Left renal cortex interstitium (tissue), 4 donors: ENCODE measurements around the gene CSNK1G1. TPM values are rescaled to one million over a fixed set of nuclear protein-coding genes. Genes with fewer than 3 reads are reported as not detected.
A peak's percentile ranks its signal among the peaks of the same experiment; 100 is the strongest.
"Not testable (repeated sequence)": the region's sequence is repeated elsewhere in the genome, so short reads cannot be mapped to it uniquely, and the experiment has no call there.

ENCODE experiments used
- DNase-seq, 4 donors: peaks; one replicate each; pipeline ENCODE4 v3.0.0-alpha.2; 2013; ENCODE audit warnings: low read depth in 4 of 4, low spot score in 2 of 4, missing footprints in 1 of 4
- polyA plus RNA-seq, 4 donors: library from polyadenylated mRNA; unstranded; fragments of 120-200 nt; gene quantifications; one replicate each; pipeline ENCODE4 v1.2.1, GENCODE V29; 2013; ENCODE audit not compliant: insufficient read length in 4 of 4

CSNK1G1 gene
- polyA plus RNA-seq, 4 donors, result 16.6 to 22.6 (median 21.5) TPM

DNA sequence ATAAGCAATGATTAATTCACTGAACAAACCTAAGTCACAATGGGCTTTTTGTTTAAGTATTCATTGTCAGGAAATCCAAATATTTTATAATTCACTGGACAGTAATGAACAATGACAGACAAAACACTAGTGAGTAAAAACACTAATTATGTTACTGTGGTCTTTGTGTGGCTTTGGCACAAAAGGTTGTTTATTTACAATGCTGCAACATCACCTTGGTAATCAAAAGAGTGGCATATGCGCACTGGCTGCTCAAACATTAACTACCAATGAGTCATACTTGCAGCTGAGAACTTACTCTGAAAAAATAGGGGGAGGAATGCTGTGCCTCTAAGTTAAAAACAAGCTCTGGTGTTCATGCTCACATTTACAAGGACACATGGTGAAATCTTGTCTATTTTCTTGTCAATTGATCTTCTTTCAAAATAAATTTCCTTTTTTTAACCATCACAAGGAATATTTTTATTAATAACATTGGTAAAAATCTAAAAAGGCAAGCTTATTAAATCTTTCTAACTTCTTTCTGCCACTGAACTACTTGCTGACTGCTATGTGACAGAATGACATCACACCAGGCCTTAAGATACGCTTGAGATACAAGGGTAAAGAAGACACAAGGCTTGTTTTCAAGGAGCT, 107.9 kb downstream of the CSNK1G1 start:
- peak in 1 of 4 donors; percentile 41 for DNase-seq

GRCh38 chr15:64247535-64247905, 108.5 kb downstream of the CSNK1G1 start:
- no peak for DNase-seq

GRCh38 chr15:64246364-64247189, 109.4 kb downstream of the CSNK1G1 start:
- DNase-seq, result no peak

- no peak for DNase-seq
Observed at GRCh38 chr15:64245405-64245804, 110.6 kb downstream of the CSNK1G1 start.

DNA sequence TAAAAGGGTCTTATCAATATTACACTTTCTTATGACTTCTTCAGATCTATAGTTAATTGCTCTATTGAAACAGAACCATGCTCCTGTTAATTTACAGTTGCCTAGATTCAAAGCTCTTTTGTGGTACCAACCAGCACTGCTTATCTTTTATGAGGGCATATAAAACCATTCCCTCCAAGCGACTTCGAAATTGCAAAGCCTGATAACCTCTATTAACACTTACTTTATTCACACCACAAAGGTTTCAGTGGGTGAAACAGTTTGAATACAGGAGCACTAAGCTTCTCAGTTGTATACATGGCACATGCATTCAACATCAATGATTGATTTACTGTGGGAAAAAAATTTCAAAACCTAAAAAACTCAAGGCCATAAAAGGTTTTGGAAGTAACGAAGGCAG, 118.3 kb downstream of the CSNK1G1 start:
- no peak for DNase-seq

- DNase-seq, result no peak
Observed at GRCh38 chr15:64236156-64236894, 119.6 kb downstream of the CSNK1G1 start.

DNA sequence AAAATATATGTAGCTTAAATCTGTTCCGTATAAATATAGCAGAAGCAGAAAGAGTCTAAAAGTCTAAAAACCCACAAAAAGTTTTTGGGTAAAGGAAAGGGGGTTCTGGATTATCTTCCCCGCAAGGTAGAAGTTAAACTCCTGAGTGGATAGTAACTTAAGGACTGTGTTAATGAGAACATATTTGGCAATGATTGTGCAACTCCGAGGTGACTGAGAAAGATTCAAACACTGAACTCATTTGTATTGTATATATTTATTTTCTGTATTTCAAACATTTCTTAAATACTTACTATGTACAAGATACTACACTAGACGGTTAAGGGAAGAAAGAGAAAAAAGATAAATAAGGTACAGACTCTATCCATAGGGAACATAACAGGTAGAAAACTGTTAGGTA, 120.4 kb downstream of the CSNK1G1 start:
- DNase-seq, result no peak

DNA sequence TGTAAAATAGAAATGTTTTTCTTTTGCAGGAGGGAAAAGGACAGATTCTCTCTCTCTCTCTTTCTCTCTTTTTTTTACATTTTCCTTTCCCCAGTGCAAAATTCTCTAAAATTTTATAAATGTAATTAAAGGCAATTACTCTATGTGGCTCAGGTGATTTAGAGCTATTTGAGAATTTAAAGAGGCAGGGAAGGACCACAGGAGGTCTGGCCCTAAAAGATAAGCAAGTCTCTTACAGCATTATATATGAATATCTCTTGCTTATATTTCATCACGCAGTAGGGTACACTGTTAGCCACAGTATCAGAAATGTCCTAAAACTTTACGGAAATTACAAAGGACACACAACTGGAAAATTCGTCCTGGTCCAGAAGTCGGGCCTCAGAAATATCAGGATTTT, 122.7 kb downstream of the CSNK1G1 start:
- no peak for DNase-seq

DNA sequence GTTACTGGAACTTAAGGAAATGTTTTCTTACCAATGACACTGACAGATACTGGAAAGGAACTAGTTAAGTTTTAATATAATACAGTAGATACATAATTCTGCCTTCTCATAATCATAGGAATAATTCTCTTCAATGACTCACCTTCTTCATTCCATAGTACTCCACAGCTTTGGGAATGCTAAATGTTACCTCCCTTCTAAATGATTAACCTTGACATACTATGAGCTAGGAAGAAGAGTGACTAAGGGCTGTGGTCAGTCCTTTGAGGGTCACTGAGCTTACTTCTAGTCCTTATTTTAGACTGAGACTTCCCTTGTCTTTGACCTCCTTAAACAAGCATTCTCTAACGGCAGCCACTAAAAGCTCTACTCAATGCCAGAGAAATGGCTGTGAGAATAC, 123.6 kb downstream of the CSNK1G1 start:
- no peak for DNase-seq

- DNase-seq, result no peak
Observed at GRCh38 chr15:64229129-64229724, 126.7 kb downstream of the CSNK1G1 start.

- DNase-seq, result no peak
Observed at GRCh38 chr15:64225804-64226203, 130.2 kb downstream of the CSNK1G1 start.

GRCh38 chr15:64224511-64224910, 131.5 kb downstream of the CSNK1G1 start:
- peak in 3 of 4 donors; percentile 55 to 61 (median 61) for DNase-seq

- no peak for DNase-seq
Observed at GRCh38 chr15:64223882-64224281, 132.1 kb downstream of the CSNK1G1 start.

- DNase-seq, result no peak
Observed at GRCh38 chr15:64222573-64223366, 133.2 kb downstream of the CSNK1G1 start.

DNA sequence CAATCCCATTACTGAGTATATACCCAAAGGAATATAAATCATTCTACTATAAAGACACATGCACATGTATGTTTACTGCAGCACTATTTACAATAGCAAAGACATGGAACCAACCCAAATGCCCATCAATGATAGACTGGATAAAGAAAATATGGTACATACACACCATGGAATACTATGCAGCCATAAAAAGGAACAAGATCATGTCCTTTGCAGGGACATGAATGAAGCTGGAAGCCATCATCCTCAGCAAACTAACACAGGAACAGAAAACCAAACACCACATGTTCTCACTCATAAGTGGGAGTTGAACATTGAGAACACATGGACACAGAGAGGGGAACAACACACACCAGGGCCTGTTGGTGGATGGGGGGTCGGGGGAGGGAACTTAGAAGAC, 134.1 kb downstream of the CSNK1G1 start:
- DNase-seq, result not testable (repeated sequence)

DNA sequence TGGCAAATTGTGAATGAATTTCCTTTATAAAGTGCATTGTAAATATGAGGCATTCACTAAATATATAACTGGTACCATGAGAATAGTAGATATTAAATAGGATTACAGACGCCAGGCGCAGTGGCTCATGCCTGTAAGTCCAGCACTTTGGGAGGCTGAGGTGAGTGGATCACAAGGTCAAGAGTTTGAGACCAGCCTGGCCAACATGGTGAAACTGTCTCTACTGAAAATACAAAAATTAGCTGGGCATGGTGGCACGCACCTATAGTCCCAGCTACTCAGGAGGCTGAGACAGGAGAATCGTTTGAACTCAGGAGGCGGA, 138.6 kb downstream of the CSNK1G1 start:
- not testable (repeated sequence) for DNase-seq

DNA sequence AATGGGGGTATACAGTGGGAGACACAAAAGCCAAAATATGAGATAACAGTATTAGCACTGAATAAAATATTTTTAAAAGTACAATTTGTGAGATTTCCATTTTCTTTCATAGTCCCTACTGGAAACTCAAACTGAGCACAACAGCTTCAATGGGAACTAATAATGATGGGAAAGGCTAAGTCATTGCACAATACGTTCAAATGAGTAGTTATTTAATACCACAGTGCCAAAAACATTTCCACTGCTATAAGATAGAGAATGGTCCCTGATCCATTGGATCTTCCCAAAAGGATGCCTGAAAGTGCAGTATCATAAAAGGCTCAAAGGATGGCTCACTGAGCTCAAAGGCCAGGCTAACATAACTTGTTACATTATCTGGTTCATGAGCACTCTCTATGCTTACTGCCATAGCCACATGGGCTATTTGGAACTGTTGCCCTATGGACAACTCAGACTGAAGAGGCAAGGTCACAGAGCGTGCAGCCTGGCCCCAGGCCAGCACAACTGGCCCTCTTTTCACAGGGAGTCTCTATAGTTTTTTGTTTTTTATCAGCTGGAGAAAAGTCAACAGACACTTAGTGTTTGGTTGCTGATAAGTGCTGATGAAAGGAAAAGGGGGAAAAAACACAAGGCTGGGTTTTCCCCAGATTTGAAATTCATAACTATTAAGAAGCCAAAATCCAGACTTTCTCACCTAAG, 139.1 kb downstream of the CSNK1G1 start:
- DNase-seq, result no peak

DNA sequence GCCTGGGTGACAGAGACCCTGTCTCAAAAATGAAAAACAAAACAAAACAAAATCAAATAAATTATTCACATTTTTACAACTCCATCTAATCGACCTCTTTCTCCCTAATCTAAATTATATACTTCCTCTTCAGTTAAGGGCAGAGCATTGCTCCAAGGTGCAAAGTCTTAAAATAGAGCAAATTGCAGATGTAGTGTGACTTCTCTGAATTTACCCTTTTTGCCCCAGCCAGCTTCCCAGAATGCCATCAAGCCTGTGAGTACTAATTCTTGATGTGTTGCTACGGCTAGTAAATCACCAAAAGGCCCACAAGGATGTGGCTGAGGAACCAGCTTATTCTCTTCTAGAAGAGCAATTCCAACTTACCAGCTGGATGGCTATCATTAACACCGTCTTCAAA, 139.8 kb downstream of the CSNK1G1 start:
- DNase-seq, result no peak

DNA sequence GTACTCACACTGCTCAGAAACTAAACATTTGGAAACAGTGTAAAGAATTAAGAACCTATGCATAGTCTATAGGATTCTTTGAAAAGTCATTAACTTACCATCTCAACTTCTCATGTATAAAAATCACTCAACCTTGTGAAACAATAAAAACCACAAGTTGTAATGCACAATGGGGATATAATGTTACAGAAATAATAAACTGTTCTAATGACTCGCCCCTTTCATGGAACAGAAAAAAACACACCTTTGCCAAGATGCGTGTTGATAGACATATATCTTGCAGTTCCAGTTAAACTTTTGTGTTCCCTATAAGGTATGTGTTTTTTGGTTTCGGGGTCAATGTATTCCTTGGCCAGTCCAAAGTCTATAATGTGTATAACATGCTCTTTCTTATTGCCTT, 142.3 kb downstream of the CSNK1G1 start:
- no peak for DNase-seq

DNA sequence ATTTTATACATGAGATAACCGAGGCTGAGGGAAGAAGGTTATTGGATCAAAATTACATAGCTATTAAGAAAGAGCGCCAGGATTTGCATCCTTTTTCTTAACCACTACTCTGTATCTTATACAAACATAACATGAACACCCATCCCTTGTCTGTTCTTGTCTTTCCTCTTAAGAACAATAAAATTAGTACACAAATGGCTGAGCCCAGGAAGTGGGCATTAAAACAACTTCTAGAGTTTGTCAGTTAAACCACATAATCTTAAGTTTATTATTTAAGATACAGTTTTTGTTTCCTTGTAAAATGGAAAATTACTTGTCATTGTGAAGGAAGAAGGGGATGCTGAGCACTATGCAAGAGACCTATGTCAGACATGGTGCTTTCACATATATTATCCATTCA, 144.3 kb downstream of the CSNK1G1 start:
- no peak for DNase-seq
